Renal cortical epithelial cell (primary cell): Measurements from ENCODE around the gene POLA2. TPM values are rescaled to one million over a fixed set of nuclear protein-coding genes. Genes with fewer than 3 reads are reported as not detected.
"Not testable (repeated sequence)": the region's sequence is repeated elsewhere in the genome, so short reads cannot be mapped to it uniquely, and the experiment has no call there.

Experiments
- DNase-seq: peaks from one replicate; pipeline ENCODE4 v3.0.0-alpha.2; 2011; ENCODE audit warnings: low read depth
- total RNA-seq: library from RNA; depleted of rRNA; stranded (reverse); fragments of >200 nt; gene quantifications from 2 replicates; pipeline ENCODE4 v1.2.3, GENCODE V29; 2014

Gene POLA2
- total RNA-seq, 1 donor from 2014 or later: 3.2 TPM

GRCh38 chr11:65330544-65330943, 68.8 kb downstream of the POLA2 start:
- DNase-seq: no peak

GRCh38 chr11:65332591-65332990, 70.8 kb downstream of the POLA2 start:
- DNase-seq: not testable (repeated sequence)

GRCh38 chr11:65334696-65335295, 73.0 kb downstream of the POLA2 start:
- DNase-seq: peak; percentile 32

- DNase-seq: no peak
Observed at GRCh38 chr11:65338676-65339075, 76.9 kb downstream of the POLA2 start.

- no peak for DNase-seq
Observed at GRCh38 chr11:65340226-65340625, 78.5 kb downstream of the POLA2 start.

GRCh38 chr11:65341856-65342255, 80.1 kb downstream of the POLA2 start:
- DNase-seq: no peak

Other genes starting within 250 kb of the POLA2 start
- 87.3 and 107 TPM in 2 replicates for gene ARL2, start 247.8 kb upstream of the POLA2 start, total RNA-seq
- 10.4 and 13.3 TPM in 2 replicates for gene SNX15, start 234.5 kb upstream of the POLA2 start, total RNA-seq
- gene SAC3D1, start 220.8 kb upstream of the POLA2 start, total RNA-seq: 11.3 and 13.4 TPM in 2 replicates
- 7.8 and 10.9 TPM in 2 replicates for gene NAALADL1, start 203.4 kb upstream of the POLA2 start, total RNA-seq
- gene CDCA5, start 177.9 kb upstream of the POLA2 start, total RNA-seq: 1.1 and 5.9 TPM in 2 replicates
- gene ZFPL1, start 177.7 kb upstream of the POLA2 start, total RNA-seq: 23.1 and 30.2 TPM in 2 replicates
- 176 and 180 TPM in 2 replicates for gene VPS51, start 165.7 kb upstream of the POLA2 start, total RNA-seq
- 38.0 and 41.0 TPM in 2 replicates for gene TM7SF2, start 150.1 kb upstream of the POLA2 start, total RNA-seq
- gene ZNHIT2, start 144.3 kb upstream of the POLA2 start, total RNA-seq: 8.3 and 14.2 TPM in 2 replicates
- 166 and 286 TPM in 2 replicates for gene FAU, start 139.8 kb upstream of the POLA2 start, total RNA-seq
- gene MRPL49, start 139.6 kb upstream of the POLA2 start, total RNA-seq: 55.3 and 97.8 TPM in 2 replicates
- 17.2 and 49.8 TPM in 2 replicates for gene SYVN1, start 127.4 kb upstream of the POLA2 start, total RNA-seq
- gene SPDYC, start 91.7 kb upstream of the POLA2 start, total RNA-seq: not detected in 2 replicates
- 223 and 251 TPM in 2 replicates for gene CAPN1, start 80.0 kb upstream of the POLA2 start, total RNA-seq
- gene CDC42EP2, start 52.9 kb downstream of the POLA2 start, total RNA-seq: 10.9 and 14.1 TPM in 2 replicates
- gene DPF2, start 71.9 kb downstream of the POLA2 start, total RNA-seq: 23.1 and 47.2 TPM in 2 replicates
- gene TIGD3, start 92.8 kb downstream of the POLA2 start, total RNA-seq: 0.17 TPM in 1 of 2 replicates, not detected in the other
- gene SLC25A45, start 120.7 kb downstream of the POLA2 start, total RNA-seq: 0.52 and 0.65 TPM in 2 replicates
- 67.5 and 89.6 TPM in 2 replicates for gene FRMD8, start 124.7 kb downstream of the POLA2 start, total RNA-seq
- gene NEAT1, start 160.8 kb downstream of the POLA2 start, total RNA-seq: 17.4 and 141 TPM in 2 replicates
- gene MALAT1, start 237.1 kb downstream of the POLA2 start, total RNA-seq: 3,367 and 12,764 TPM in 2 replicates